Fibroblast of pulmonary artery (primary cell): ENCODE results near the gene ROBO1.

Experiments used
- DNase-seq: peaks from one replicate; pipeline ENCODE4 v3.0.0-alpha.2; 2010; ENCODE audit warnings: low read depth
- H3K4me3 ChIP-seq: replicated peaks from 2 replicates; pipeline ENCODE4 v1.5.1; 2011; ENCODE audit warnings: low read depth, mild to moderate bottlenecking, control low read depth, low read length, moderate library complexity
- CTCF ChIP-seq: IDR thresholded peaks from 2 replicates; pipeline ENCODE4 v1.5.1; 2011; ENCODE audit warnings: mild to moderate bottlenecking, control low read depth, low read length, inconsistent platforms; ENCODE audit errors: missing control alignments

Gene ROBO1

GRCh38 chr3:79019137-79019923 is 748.5 kb downstream of the ROBO1 start:
- H3K4me3 ChIP-seq = peak overlapping the region; percentile 68
- no peak for TF ChIP-seq CTCF
- peak; percentile 94 for DNase-seq

GRCh38 chr3:79018671-79019136 is 749.1 kb downstream of the ROBO1 start:
- H3K4me3 ChIP-seq = peak overlapping the region; percentile 68
- peak; percentile 70 for DNase-seq
- no peak for TF ChIP-seq CTCF

GRCh38 chr3:79018265-79018664 is 749.5 kb downstream of the ROBO1 start:
- no peak for DNase-seq
- TF ChIP-seq CTCF = no peak
- H3K4me3 ChIP-seq = peak overlapping the region; percentile 68

GRCh38 chr3:79016587-79017376 is 751.0 kb downstream of the ROBO1 start:
- DNase-seq = peak; percentile 29
- no peak for TF ChIP-seq CTCF
- peak overlapping the region; percentile 68 for H3K4me3 ChIP-seq

GRCh38 chr3:79015854-79016253 is 751.9 kb downstream of the ROBO1 start:
- peak overlapping the region; percentile 68 for H3K4me3 ChIP-seq
- TF ChIP-seq CTCF = no peak
- no peak for DNase-seq

- no peak overlapping the region for H3K4me3 ChIP-seq
- no peak for DNase-seq
- TF ChIP-seq CTCF = no peak
Measured at GRCh38 chr3:79012946-79013362, 754.8 kb downstream of the ROBO1 start.
